Liver (tissue), 3 donors: ENCODE measurements around the gene TFAP2B.

Experiments
- FOXA1 ChIP-seq: IDR thresholded peaks from 2 replicates; pipeline ENCODE4 v1.6.1; 2016; ENCODE audit warnings: antibody characterized with exemption
- GABPA ChIP-seq, 2 donors: IDR thresholded peaks in 1 of 2; conservative IDR thresholded peaks in 1 of 2; 2 replicates each; pipeline ENCODE4 v1.6.1; 2016; ENCODE audit warnings: antibody characterized with exemption in 2 of 2, mild to moderate bottlenecking in 1 of 2, moderate library complexity in 1 of 2
- HNF4A ChIP-seq, 2 donors: conservative IDR thresholded peaks; 2 replicates each; pipeline ENCODE4 v1.6.1; 2016; ENCODE audit warnings: antibody characterized with exemption in 2 of 2, mild to moderate bottlenecking in 2 of 2
- HNF4G ChIP-seq: IDR thresholded peaks from 2 replicates; pipeline ENCODE4 v1.6.1; 2016; ENCODE audit warnings: antibody characterized with exemption
- RAD21 ChIP-seq, 2 donors: IDR thresholded peaks; 2 replicates each; pipeline ENCODE4 v1.6.1; 2016; ENCODE audit warnings: antibody characterized with exemption in 2 of 2, mild to moderate bottlenecking in 2 of 2
- RXRA ChIP-seq, 2 donors: IDR thresholded peaks; 2 replicates each; pipeline ENCODE4 v1.6.1; 2017 to 2018; ENCODE audit warnings: antibody characterized with exemption in 2 of 2, mild to moderate bottlenecking in 1 of 2
- TAF1 ChIP-seq: conservative IDR thresholded peaks from 2 replicates; pipeline ENCODE4 v1.6.1; 2016; ENCODE audit warnings: antibody characterized with exemption, mild to moderate bottlenecking
- YY1 ChIP-seq: IDR thresholded peaks from 2 replicates; pipeline ENCODE4 v1.6.1; 2016; ENCODE audit warnings: antibody characterized with exemption, mild to moderate bottlenecking
- TF ChIP-seq, protein P1 (sequence below): fragments of 150-350 bp; IDR thresholded peaks from 2 replicates; pipeline ENCODE4 v1.5.1; 2017; ENCODE audit warnings: improper control_type of control experiment, low read depth, low read length; ENCODE audit not compliant: missing input control
- TF ChIP-seq, protein P2 (sequence below): IDR thresholded peaks from 2 replicates; pipeline ENCODE4 v1.6.1; 2016; ENCODE audit warnings: antibody characterized with exemption
- TF ChIP-seq, protein P3 (sequence below): IDR thresholded peaks from 2 replicates; pipeline ENCODE4 v1.6.1; 2016; ENCODE audit warnings: antibody characterized with exemption
- TF ChIP-seq, protein P4 (sequence below): IDR thresholded peaks from 2 replicates; pipeline ENCODE4 v1.6.1; 2016; ENCODE audit warnings: antibody characterized with exemption, mild to moderate bottlenecking
- donor health status: healthy.
- donor health status: healthy.

DNA sequence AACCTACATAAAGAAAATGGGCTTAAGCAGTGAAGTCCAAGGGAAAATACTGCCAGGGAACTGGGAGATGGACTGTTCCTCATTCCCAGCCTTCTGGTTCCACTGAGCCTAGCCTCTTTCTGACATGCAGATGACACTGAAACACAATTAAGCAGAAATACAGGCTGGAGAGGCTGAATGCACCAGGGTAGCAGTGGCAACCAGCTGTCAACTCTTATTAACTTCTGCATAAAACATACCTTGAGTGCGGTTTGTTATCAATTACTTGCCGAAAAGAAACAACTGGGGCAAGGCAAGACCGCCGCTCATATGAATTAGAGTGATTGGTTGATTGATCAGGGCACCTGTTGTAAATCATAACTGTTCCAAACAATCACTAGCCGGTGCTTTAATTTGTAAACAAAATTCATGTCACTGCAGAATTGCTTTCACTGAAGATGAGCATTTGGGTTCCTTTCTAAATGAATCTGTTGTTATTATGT is 16.3 kb downstream of the TFAP2B start:
- TF ChIP-seq YY1, result no peak
- no peak for TF ChIP-seq TAF1
- TF ChIP-seq, protein P1, sequence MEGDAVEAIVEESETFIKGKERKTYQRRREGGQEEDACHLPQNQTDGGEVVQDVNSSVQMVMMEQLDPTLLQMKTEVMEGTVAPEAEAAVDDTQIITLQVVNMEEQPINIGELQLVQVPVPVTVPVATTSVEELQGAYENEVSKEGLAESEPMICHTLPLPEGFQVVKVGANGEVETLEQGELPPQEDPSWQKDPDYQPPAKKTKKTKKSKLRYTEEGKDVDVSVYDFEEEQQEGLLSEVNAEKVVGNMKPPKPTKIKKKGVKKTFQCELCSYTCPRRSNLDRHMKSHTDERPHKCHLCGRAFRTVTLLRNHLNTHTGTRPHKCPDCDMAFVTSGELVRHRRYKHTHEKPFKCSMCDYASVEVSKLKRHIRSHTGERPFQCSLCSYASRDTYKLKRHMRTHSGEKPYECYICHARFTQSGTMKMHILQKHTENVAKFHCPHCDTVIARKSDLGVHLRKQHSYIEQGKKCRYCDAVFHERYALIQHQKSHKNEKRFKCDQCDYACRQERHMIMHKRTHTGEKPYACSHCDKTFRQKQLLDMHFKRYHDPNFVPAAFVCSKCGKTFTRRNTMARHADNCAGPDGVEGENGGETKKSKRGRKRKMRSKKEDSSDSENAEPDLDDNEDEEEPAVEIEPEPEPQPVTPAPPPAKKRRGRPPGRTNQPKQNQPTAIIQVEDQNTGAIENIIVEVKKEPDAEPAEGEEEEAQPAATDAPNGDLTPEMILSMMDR, result no peak
- TF ChIP-seq, protein P2, sequence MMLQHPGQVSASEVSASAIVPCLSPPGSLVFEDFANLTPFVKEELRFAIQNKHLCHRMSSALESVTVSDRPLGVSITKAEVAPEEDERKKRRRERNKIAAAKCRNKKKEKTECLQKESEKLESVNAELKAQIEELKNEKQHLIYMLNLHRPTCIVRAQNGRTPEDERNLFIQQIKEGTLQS, result no peak
- no peak for TF ChIP-seq FOXA1
- no peak for TF ChIP-seq RAD21 (IDR thresholded peaks at IDR 0.05)
- TF ChIP-seq, protein P3, sequence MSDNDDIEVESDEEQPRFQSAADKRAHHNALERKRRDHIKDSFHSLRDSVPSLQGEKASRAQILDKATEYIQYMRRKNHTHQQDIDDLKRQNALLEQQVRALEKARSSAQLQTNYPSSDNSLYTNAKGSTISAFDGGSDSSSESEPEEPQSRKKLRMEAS, result no peak
- TF ChIP-seq RXRA (IDR thresholded peaks at IDR 0.05), result no peak
- no peak for TF ChIP-seq HNF4G
- TF ChIP-seq GABPA (IDR thresholded peaks at IDR 0.05 in 1 of 2, conservative IDR thresholded peaks at IDR 0.05 in 1 of 2), result no peak
- TF ChIP-seq HNF4A (conservative IDR thresholded peaks at IDR 0.05), result no peak
- TF ChIP-seq, protein P4, sequence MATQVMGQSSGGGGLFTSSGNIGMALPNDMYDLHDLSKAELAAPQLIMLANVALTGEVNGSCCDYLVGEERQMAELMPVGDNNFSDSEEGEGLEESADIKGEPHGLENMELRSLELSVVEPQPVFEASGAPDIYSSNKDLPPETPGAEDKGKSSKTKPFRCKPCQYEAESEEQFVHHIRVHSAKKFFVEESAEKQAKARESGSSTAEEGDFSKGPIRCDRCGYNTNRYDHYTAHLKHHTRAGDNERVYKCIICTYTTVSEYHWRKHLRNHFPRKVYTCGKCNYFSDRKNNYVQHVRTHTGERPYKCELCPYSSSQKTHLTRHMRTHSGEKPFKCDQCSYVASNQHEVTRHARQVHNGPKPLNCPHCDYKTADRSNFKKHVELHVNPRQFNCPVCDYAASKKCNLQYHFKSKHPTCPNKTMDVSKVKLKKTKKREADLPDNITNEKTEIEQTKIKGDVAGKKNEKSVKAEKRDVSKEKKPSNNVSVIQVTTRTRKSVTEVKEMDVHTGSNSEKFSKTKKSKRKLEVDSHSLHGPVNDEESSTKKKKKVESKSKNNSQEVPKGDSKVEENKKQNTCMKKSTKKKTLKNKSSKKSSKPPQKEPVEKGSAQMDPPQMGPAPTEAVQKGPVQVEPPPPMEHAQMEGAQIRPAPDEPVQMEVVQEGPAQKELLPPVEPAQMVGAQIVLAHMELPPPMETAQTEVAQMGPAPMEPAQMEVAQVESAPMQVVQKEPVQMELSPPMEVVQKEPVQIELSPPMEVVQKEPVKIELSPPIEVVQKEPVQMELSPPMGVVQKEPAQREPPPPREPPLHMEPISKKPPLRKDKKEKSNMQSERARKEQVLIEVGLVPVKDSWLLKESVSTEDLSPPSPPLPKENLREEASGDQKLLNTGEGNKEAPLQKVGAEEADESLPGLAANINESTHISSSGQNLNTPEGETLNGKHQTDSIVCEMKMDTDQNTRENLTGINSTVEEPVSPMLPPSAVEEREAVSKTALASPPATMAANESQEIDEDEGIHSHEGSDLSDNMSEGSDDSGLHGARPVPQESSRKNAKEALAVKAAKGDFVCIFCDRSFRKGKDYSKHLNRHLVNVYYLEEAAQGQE, result no peak
